Keratinocyte (primary cell): ENCODE measurements around the gene ZNF799. TPM values are rescaled to one million over a fixed set of nuclear protein-coding genes. Genes with fewer than 3 reads are reported as not detected.

Source experiments
- DNase-seq: peaks from one replicate; pipeline ENCODE4 v3.0.0-alpha.2; 2011; ENCODE audit warnings: low read depth, missing footprints, low spot score
- FAIRE-seq: peaks from 2 replicates; lab custom pipeline; 2011; peaks lifted over from hg19 to GRCh38; lab: Jason Lieb, UNC
- H2AFZ ChIP-seq: 2 replicates; pipeline ENCODE4 v1.6.0; 2012; ENCODE audit warnings: low read length, control low read depth, inconsistent platforms; ENCODE audit not compliant: control insufficient read depth
- H3K27ac ChIP-seq: 2 replicates; pipeline ENCODE4 v1.5.1; 2011; ENCODE audit warnings: low read length; ENCODE audit not compliant: control insufficient read depth, insufficient read depth
- H3K27me3 ChIP-seq: 3 replicates; pipeline ENCODE4 v1.6.0; 2011; ENCODE audit warnings: low read length; ENCODE audit not compliant: control insufficient read depth, insufficient read depth; ENCODE audit errors: extremely low read depth
- H3K36me3 ChIP-seq, 2 experiments: 2 replicates in 1 of 2; 3 replicates in 1 of 2; pipeline ENCODE4 v1.5.1; 2011; ENCODE audit warnings: low read length in 2 of 2, mild to moderate bottlenecking in 1 of 2; ENCODE audit not compliant: control insufficient read depth in 2 of 2, insufficient read depth in 2 of 2; ENCODE audit errors: extremely low read depth in 1 of 2
- H3K4me1 ChIP-seq: 3 replicates; pipeline ENCODE4 v1.5.1; 2011; ENCODE audit warnings: low read length; ENCODE audit not compliant: control insufficient read depth, insufficient read depth; ENCODE audit errors: extremely low read depth
- H3K4me2 ChIP-seq: 3 replicates; pipeline ENCODE4 v1.6.0; 2011; ENCODE audit warnings: low read depth, low read length; ENCODE audit not compliant: control insufficient read depth, insufficient read depth; ENCODE audit errors: extremely low read depth
- H3K4me3 ChIP-seq, 3 experiments: fragments of 200-600 bp in 1 of 3; sonication (generic) in 1 of 3; 2 replicates in 2 of 3; 3 replicates in 1 of 3; pipeline ENCODE4 v1.5.1; 2011 to 2016; ENCODE audit warnings: low read length in 3 of 3, mild to moderate bottlenecking in 3 of 3, control low read depth in 2 of 3, inconsistent platforms in 1 of 3, low read depth in 1 of 3, mixed read lengths in 1 of 3, mixed run types in 1 of 3, moderate library complexity in 1 of 3; ENCODE audit not compliant: control insufficient read depth in 2 of 3, insufficient read depth in 2 of 3; ENCODE audit errors: extremely low read depth in 1 of 3
- H3K79me2 ChIP-seq: 2 replicates; pipeline ENCODE4 v1.6.0; 2012; ENCODE audit warnings: low read length; ENCODE audit not compliant: control insufficient read depth, insufficient read depth
- H3K9ac ChIP-seq: 3 replicates; pipeline ENCODE4 v1.6.0; 2011; ENCODE audit warnings: low read length; ENCODE audit not compliant: control insufficient read depth, insufficient read depth; ENCODE audit errors: extremely low read depth
- H3K9me1 ChIP-seq: 3 replicates; pipeline ENCODE4 v1.6.0; 2011; ENCODE audit warnings: low read length; ENCODE audit not compliant: control insufficient read depth, insufficient read depth; ENCODE audit errors: extremely low read depth
- H3K9me3 ChIP-seq: 2 replicates; pipeline ENCODE4 v1.5.1; 2012; ENCODE audit warnings: low read depth, low read length; ENCODE audit not compliant: control insufficient read depth
- H4K20me1 ChIP-seq: 3 replicates; pipeline ENCODE4 v1.6.0; 2011; ENCODE audit warnings: low read length; ENCODE audit not compliant: control insufficient read depth, insufficient read depth; ENCODE audit errors: extremely low read depth
- CTCF ChIP-seq, 3 experiments: IDR thresholded peaks in 1 of 3; conservative IDR thresholded peaks in 1 of 3; optimal IDR thresholded peaks in 1 of 3; 2 replicates in 2 of 3; 3 replicates in 1 of 3; pipeline versions ENCODE3 to v1.5.1; 2011; ENCODE audit warnings: low read length in 3 of 3, mild to moderate bottlenecking in 3 of 3, moderate library complexity in 2 of 3, control low read depth in 1 of 3, inconsistent platforms in 1 of 3; ENCODE audit not compliant: insufficient read depth in 2 of 3; ENCODE audit errors: extremely low read depth in 1 of 3
- EZH2 ChIP-seq: IDR thresholded peaks from one replicate; pipeline ENCODE4 v1.6.1; 2012; ENCODE audit warnings: inconsistent platforms, mild to moderate bottlenecking, low read length, moderate library complexity
- dilution Hi-C: fragments of 300-500 bp; cut with MboI; formaldehyde crosslinking; loops from one replicate; pipeline ENCODE4 v1.7.0; 2020; ENCODE audit warnings: low sequenced_read_pairs; ENCODE audit not compliant: extremely low pct_ligation_motif_present
- polyA plus RNA-seq, 5 experiments: library from polyadenylated mRNA; depleted of rRNA in 3 of 5; stranded (reverse) in 3 of 5; stranded (forward) in 1 of 5; unstranded in 1 of 5; fragments of >200 nt; gene quantifications; 1 replicate in 1 of 5; 2 replicates in 3 of 5; 3 replicates in 1 of 5; pipeline versions ENCODE4 v1.2.1 to v1.2.3, GENCODE V29; 2011 to 2012; ENCODE audit warnings: missing spikeins in 2 of 5, low read depth in 1 of 5, low replicate concordance in 1 of 5

Gene ZNF799
- polyA plus RNA-seq, 1 donor (not counting 4 experiments of a cell fraction or from before 2014, with no cell fraction given): 3.1 TPM

- Histone ChIP-seq H3K36me3 (no peaks in the 10 kb centered on the region), H3K9me1 (no peaks in the 10 kb centered on the region), H3K27ac (no peak overlapping the region), H4K20me1 (no peaks in the 10 kb centered on the region), H2AFZ (no peak overlapping the region), H3K9ac (no peak overlapping the region), H3K9me3 (peaks cover 12% of the 10 kb centered on the region), H3K27me3 (no peaks in the 10 kb centered on the region), H3K4me2 (no peak overlapping the region), H3K79me2 (no peaks in the 10 kb centered on the region), H3K4me3 (no peak overlapping the region), H3K4me1 (no peaks in the 10 kb centered on the region)
- FAIRE-seq (no peak), DNase-seq (no peak)
- dilution Hi-C loops: no loop called here
- TF ChIP-seq EZH2 (no peak), CTCF (optimal IDR thresholded peaks at IDR 0.05 in 1 of 3, IDR thresholded peaks at IDR 0.05 in 1 of 3, conservative IDR thresholded peaks at IDR 0.05 in 1 of 3; ENCODE audit: extremely low read depth in 1 of 3, insufficient read depth in 2 of 3, low read length in 3 of 3) (no peak)
Measured at GRCh38 chr19:12380444-12380737, 20.7 kb downstream of the ZNF799 start.

GRCh38 chr19:12379732-12380443 is 21.2 kb downstream of the ZNF799 start:
- no peaks in the 10 kb centered on the region for H3K27me3 ChIP-seq
- TF ChIP-seq CTCF (optimal IDR thresholded peaks at IDR 0.05 in 1 of 3, IDR thresholded peaks at IDR 0.05 in 1 of 3, conservative IDR thresholded peaks at IDR 0.05 in 1 of 3; ENCODE audit: extremely low read depth in 1 of 3, insufficient read depth in 2 of 3, low read length in 3 of 3) (no peak), EZH2 (no peak)

More at GRCh38 chr19:12379732-12380443, 21.2 kb downstream of the ZNF799 start:
- DNase-seq (no peak), FAIRE-seq (no peak)
- H2AFZ ChIP-seq: no peak overlapping the region
- H3K4me2 ChIP-seq: no peak overlapping the region
- H3K4me1 ChIP-seq: no peaks in the 10 kb centered on the region
- H3K79me2 ChIP-seq: no peaks in the 10 kb centered on the region
- H3K4me3 ChIP-seq: no peak overlapping the region
- dilution Hi-C loops: no loop called here
- peaks cover 12% of the 10 kb centered on the region for H3K9me3 ChIP-seq
- no peaks in the 10 kb centered on the region for H4K20me1 ChIP-seq
- H3K27ac ChIP-seq: no peak overlapping the region
- no peak overlapping the region for H3K9ac ChIP-seq
- H3K36me3 ChIP-seq: no peaks in the 10 kb centered on the region
- no peaks in the 10 kb centered on the region for H3K9me1 ChIP-seq
